GM19035 (cell line): ENCODE results near the gene CIAO2A.
"Not testable (repeated sequence)": the region's sequence is repeated elsewhere in the genome, so short reads cannot be mapped to it uniquely, and the experiment has no call there.

Experiments
- ATAC-seq: cut with Tn5 transposase; IDR thresholded peaks from one replicate; pipeline ENCODE4 v1.9.1; 2021; ENCODE audit not compliant: unreplicated experiment

CIAO2A gene, protein sequence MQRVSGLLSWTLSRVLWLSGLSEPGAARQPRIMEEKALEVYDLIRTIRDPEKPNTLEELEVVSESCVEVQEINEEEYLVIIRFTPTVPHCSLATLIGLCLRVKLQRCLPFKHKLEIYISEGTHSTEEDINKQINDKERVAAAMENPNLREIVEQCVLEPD

GRCh38 chr15:64093627-64094417, at the start of gene CIAO2A:
Gene CIAO2A, minus strand, starts transcription at chr15:64093838. Its CDS starts 70 bp downstream, at chr15:64093768.
- ATAC-seq, result peak; percentile 75

DNA sequence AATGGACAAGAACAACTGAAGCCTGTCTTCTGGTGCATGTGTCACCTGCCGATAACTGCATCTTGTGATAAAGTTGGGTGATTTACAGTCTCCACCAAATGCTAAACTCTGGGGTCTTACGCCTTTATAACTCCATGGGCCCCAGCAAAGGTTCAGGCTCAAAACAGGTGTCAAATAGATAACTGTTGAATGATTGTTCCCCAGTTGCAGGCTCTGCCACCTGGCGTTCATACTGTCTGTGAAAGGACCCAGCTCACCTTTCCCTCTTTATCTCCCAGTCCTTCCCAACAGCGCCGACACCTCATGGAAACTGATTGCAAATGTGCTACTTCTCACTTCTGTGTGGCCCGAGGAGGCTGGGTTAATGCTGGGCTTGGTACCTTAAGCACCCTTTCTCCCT, 49.6 kb upstream of the CIAO2A start:
- no peak for ATAC-seq

GRCh38 chr15:64141798-64142512, 48.3 kb upstream of the CIAO2A start:
- ATAC-seq, result no peak

- ATAC-seq, result no peak
Observed at GRCh38 chr15:64138331-64138941, 44.8 kb upstream of the CIAO2A start.

GRCh38 chr15:64137226-64137833, 43.7 kb upstream of the CIAO2A start:
- ATAC-seq, result no peak

GRCh38 chr15:64136347-64136746, 42.7 kb upstream of the CIAO2A start:
- no peak for ATAC-seq

DNA sequence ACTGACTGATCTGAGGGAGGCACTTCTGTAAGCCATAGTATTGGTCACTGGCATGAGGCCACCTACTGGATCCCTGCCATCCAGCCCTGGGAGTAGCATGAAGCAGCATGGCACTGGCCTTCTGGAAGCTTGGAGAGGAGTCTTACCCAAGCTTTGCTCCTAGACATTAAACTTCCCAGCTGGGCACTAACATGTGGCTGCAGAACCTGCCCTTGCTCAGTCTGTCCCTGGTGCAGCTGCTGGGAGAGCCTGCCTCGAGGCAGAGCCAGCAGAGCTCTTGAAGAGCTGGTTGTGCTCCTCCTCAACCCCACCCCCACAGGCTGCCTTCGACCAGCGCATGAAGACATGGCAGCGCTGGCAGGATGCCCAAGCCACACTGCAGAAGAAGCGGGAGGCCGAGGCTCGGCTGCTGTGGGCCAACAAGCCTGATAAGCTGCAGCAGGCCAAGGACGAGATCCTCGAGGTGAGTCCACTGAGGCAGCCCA, 40.7 kb upstream of the CIAO2A start:
- ATAC-seq, result no peak

- no peak for ATAC-seq
Observed at GRCh38 chr15:64133623-64134344, 40.1 kb upstream of the CIAO2A start.

DNA sequence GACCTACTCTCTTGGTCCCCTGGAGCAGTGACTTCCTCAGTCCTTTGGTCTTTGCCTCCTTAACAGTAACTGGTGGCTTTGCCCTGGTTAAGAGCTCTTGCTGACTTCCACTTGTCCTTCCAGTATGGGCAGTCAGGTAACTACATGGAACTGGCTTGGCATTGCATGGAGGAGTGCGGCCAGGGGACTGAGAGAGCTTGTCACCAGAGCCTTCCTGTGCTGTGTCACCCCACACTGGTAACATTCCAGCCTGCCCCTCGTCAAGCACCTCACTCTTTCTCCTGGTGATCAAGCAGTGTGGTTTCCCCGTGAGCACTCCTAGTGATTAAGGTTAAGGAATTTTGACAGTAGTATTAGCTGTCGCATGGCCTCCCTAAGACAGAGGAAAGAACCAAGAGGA, 38.6 kb upstream of the CIAO2A start:
- no peak for ATAC-seq

DNA sequence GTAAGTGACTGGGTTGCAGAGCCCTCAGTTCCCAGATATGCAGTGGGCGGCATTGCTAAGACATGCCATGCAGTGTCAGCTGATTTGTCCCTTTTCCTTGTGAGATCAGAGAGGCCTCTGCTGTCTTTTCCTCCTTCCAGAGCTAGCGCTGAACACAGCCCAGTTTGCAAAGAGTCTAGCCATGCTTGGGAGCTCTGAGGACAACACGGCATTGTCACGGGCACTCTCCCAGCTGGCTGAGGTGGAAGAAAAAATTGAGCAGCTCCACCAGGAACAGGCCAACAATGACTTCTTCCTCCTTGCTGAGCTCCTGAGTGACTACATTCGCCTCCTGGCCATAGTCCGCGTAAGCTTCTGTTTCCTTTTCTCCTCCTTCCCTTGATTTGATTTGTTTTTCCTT, 37.9 kb upstream of the CIAO2A start:
- ATAC-seq, result no peak

DNA sequence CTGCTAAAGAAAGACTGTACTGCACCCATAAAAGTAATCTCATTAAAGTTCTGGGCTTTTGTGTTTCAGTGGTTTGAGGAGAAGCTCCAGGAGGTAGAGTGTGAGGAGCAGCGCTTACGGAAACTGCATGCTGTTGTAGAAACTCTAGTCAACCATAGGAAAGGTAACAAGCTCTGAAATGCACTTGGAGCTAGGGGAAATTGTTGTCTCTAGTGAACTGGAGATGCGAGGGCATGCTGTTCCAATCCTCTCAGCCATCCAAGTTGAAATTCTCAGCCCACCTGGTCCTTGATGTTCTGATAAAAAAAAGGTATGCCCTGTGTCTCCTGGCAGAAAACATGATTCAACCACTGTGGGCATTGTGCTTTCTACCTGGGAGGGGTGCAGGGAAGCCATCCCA, 36.5 kb upstream of the CIAO2A start:
- ATAC-seq, result no peak

- no peak for ATAC-seq
Observed at GRCh38 chr15:64127521-64128270, 34.1 kb upstream of the CIAO2A start.

DNA sequence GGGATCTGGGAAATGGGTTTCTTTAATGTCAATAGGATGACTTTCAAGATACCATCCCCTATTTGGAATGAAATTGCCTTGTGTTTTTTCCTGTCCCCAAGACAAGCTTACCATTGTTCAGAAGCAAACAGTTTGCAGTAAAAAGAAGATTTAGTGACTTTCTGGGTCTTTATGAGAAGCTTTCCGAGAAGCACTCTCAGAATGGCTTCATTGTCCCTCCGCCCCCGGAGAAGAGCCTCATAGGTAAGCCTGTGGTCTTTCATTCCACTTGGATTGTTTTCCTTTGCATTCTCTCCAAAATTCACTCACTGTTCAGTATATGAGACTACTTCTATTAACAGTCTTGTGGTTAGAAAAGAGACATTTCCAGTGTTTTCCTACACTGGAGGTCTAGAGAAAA, 32.3 kb upstream of the CIAO2A start:
- ATAC-seq, result no peak

- no peak for ATAC-seq
Observed at GRCh38 chr15:64122936-64123351, 29.3 kb upstream of the CIAO2A start.

DNA sequence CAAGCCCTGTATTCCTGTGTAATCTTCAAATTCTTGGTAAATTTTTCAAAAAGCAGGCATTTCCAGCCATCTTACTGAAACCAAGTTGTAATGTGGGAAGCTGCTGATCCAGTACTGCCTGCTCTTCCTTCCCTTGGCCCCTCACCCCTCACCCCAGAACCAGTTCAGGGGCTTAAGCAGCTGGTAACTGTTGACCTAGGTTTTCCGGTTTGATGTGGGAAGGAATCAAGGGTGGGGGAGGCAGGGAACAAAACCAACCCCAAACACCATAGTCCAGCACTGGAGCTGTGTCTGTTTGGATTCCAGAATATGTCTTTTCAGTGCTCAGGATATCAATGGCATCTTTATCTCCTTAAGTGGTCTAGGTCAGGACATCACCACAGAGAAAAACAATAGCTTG, 28.8 kb upstream of the CIAO2A start:
- ATAC-seq, result no peak

DNA sequence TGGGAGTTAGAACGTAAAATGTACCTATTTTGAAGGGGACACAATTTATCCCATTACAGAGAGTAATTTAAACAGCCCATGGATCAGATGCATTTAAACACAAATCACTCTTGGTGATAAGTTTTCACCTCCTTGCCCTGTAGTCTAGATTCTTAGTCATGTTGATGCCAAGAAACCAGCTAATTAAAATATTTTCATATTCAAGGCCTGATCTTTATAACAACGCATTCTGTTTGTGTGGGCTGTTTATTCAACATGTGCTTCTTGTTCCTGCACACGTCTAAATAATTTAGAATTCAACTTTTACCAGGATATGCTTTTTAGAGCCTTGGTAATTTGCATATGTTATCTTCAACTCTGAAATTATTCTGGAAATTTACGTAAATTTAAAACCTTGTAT, 28.0 kb upstream of the CIAO2A start:
- no peak for ATAC-seq

DNA sequence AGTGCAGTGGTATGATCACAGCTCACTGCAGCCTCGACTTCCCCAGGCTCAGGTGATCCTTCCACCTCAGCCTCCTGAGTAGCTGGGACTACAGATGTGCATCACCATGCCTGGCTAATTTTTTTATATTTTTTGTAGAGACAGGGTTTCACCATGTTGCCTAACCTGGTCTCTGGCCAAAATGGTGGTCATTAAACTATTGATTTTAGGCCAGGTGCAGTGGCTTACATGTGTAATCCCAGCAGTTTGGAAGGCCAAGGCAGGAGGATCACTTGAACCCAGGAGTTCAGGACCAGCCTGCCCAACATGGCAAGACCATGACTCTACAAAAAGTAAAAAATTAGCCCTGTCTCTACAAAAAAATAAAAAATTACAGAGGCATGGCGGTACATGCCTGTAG, 26.7 kb upstream of the CIAO2A start:
- ATAC-seq, result not testable (repeated sequence)

GRCh38 chr15:64117759-64118487, 24.3 kb upstream of the CIAO2A start:
- no peak for ATAC-seq

DNA sequence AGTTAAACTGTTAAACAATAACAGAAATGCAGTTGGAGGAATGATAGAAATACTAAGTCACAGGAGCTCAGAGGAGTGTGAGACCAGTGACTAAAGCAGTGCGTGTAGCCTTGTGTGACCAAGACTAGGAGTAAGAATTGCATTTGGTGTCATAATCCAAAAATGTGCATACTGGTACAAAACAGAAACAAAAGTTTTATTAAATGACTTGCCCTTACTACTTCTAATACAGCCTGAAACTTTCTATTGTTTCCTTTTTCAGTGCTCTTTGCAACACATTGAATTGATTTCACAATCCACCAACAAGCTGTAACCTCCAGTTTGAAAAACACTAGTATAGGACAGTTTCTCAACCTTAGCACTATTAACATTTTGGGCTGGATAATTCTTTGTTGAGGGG, 19.3 kb upstream of the CIAO2A start:
- no peak for ATAC-seq
